ENCODE data around the gene LSM14A.
A peak's percentile ranks its signal among the peaks of the same experiment; 100 is the strongest.

Gene LSM14A

GRCh38 chr19:34217952-34218817 is 45.9 kb downstream of the LSM14A start (continued):
- peak; percentile 100 for TF ChIP-seq INSM2 (tag by site-specific recombination; IDR thresholded peaks at IDR 0.05)
- TF ChIP-seq ZNF280C (tag by site-specific recombination; IDR thresholded peaks at IDR 0.05): no peak
- TF ChIP-seq ZNF654 (tag by site-specific recombination; IDR thresholded peaks at IDR 0.05; ENCODE audit: low read depth): no peak
- no peak for TF ChIP-seq ZNF776 (tag by site-specific recombination; IDR thresholded peaks at IDR 0.05; ENCODE audit: borderline replicate concordance)
- TF ChIP-seq ZNF157 (tag by site-specific recombination; IDR thresholded peaks at IDR 0.05): no peak
- TF ChIP-seq ZNF571 (tag by site-specific recombination; IDR thresholded peaks at IDR 0.05): no peak
- no peak; the same call in 1 of the 2 replicates for TF ChIP-seq ZNF398 (tag by site-specific recombination; IDR thresholded peaks at IDR 0.05)
- TF ChIP-seq ZNF549 (tag by site-specific recombination; IDR thresholded peaks at IDR 0.05): no peak
- 0 out of 2 replicates have a peak, but pooled peaks have one; percentile 10 for TF ChIP-seq ZNF404 (tag by site-specific recombination; IDR thresholded peaks at IDR 0.05)
- TF ChIP-seq GLI2 (tag by site-specific recombination; IDR thresholded peaks at IDR 0.05; ENCODE audit: borderline replicate concordance, low read depth): peak; percentile 99
- peak; percentile 93 for TF ChIP-seq ZNF610 (tag by site-specific recombination; IDR thresholded peaks at IDR 0.05; ENCODE audit: borderline replicate concordance)
- peak; percentile 94 for TF ChIP-seq KLF10 (tag by site-specific recombination; IDR thresholded peaks at IDR 0.05)
- TF ChIP-seq ZBTB10 (tag by site-specific recombination; IDR thresholded peaks at IDR 0.05): peak; percentile 81
- TF ChIP-seq ZFP37 (tag by site-specific recombination; IDR thresholded peaks at IDR 0.05): 0 out of 2 replicates have a peak, but pooled peaks have one; percentile 51
- peak; percentile 79 for TF ChIP-seq ZNF449 (tag by site-specific recombination; IDR thresholded peaks at IDR 0.05)
- peak; percentile 96 for TF ChIP-seq KLF8 (tag by site-specific recombination; IDR thresholded peaks at IDR 0.05)
- peak; percentile 88 for TF ChIP-seq ZNF792 (tag by site-specific recombination; IDR thresholded peaks at IDR 0.05)
- TF ChIP-seq ZNF146 (tag by site-specific recombination; IDR thresholded peaks at IDR 0.05): no peak; the same call in 1 of the 2 replicates
- no peak for TF ChIP-seq ZNF530 (tag by site-specific recombination; IDR thresholded peaks at IDR 0.05; ENCODE audit: low read depth)
- TF ChIP-seq ZNF707 (tag by site-specific recombination; IDR thresholded peaks at IDR 0.05): no peak
- peak; percentile 96; the same call in 1 of the 2 replicates for TF ChIP-seq ZNF600 (tag by site-specific recombination; IDR thresholded peaks at IDR 0.05)
- TF ChIP-seq PRDM4 (tag by site-specific recombination; IDR thresholded peaks at IDR 0.05): peak; percentile 98
- no peak for TF ChIP-seq YY1 (tag by site-specific recombination; IDR thresholded peaks at IDR 0.05)
- TF ChIP-seq ZBTB26 (tag by site-specific recombination; optimal IDR thresholded peaks at IDR 0.05): peak; percentile 27
- no peak for TF ChIP-seq ZNF138 (tag by site-specific recombination; IDR thresholded peaks at IDR 0.05; ENCODE audit: borderline replicate concordance)
